K562 (cell line): Measurements from ENCODE around the gene OPCML. TPM values are rescaled to one million over a fixed set of nuclear protein-coding genes. Genes with fewer than 3 reads are reported as not detected.

Experiments used
- ATAC-seq: fragments of 200-7000 bp; cut with Tn5 transposase; 3 replicates; pipeline ENCODE4 v1.9.1; 2020; ENCODE audit warnings: moderate library complexity
- BruUV-seq: library from RNA; stranded (reverse); fragments of 400-500 nt; replicated peaks from 2 replicates; lab custom pipeline; 2021; lab: Mats Ljungman, UMichigan
- CTCF ChIA-PET: fragments of 300-600 bp; formaldehyde crosslinking; extraction: SDS; loops from one replicate; lab custom pipeline; 2021; ENCODE audit warnings: low intra/inter-chr PET ratio; lab: Yijun Ruan, JAX
- POLR2A ChIA-PET: fragments of 300-600, 350-650 bp; sonication (Branson Sonifier 250); formaldehyde crosslinking; extraction: SDS; loops from one replicate; lab custom pipeline; 2021; ENCODE audit warnings: antibody characterized with exemption, inconsistent platforms; lab: Yijun Ruan, JAX
- DNase-seq, 4 experiments: peaks; one replicate each; pipeline versions ENCODE4 v3.0.0 to v3.0.0-alpha.2; 2011 to 2018; ENCODE audit warnings: low spot score in 3 of 4, mixed read lengths in 3 of 4; ENCODE audit errors: extremely low read depth in 1 of 4
- FAIRE-seq: peaks from 2 replicates; lab custom pipeline; 2011; peaks lifted over from hg19 to GRCh38; lab: Jason Lieb, UNC
- H2AFZ ChIP-seq: 2 replicates; pipeline ENCODE4 v1.6.0; 2011; ENCODE audit warnings: low read depth, low read length, control low read depth, inconsistent platforms
- H3K27ac ChIP-seq: fragments of 200-600 bp; 3 replicates; pipeline ENCODE4 v1.8.0; 2011; ENCODE audit warnings: low read depth, mild to moderate bottlenecking, control low read depth, inconsistent platforms, low read length, moderate library complexity, mixed read lengths; ENCODE audit errors: extremely low read depth
- H3K27me3 ChIP-seq, 2 experiments: fragments of 300-600 bp in 1 of 2; 2 replicates in 1 of 2; 3 replicates in 1 of 2; pipeline versions ENCODE4 v1.6.0 to v1.8.0; 2011; ENCODE audit warnings: inconsistent platforms in 2 of 2, low read length in 2 of 2, mild to moderate bottlenecking in 1 of 2, mixed read lengths in 1 of 2, moderate library complexity in 1 of 2; ENCODE audit not compliant: control insufficient read depth in 2 of 2, insufficient read depth in 2 of 2
- H3K36me3 ChIP-seq: fragments of 300-600 bp; 3 replicates; pipeline ENCODE4 v1.8.0; 2011; ENCODE audit warnings: mild to moderate bottlenecking, low read length, inconsistent platforms; ENCODE audit not compliant: control insufficient read depth, insufficient read depth
- H3K4me1 ChIP-seq, 2 experiments: fragments of 200-600 bp in 1 of 2; replicated peaks in 1 of 2; 2 replicates in 1 of 2; 3 replicates in 1 of 2; pipeline versions ENCODE4 v1.5.1 to v1.8.0; 2011; ENCODE audit warnings: inconsistent platforms in 2 of 2, low read length in 2 of 2, mild to moderate bottlenecking in 1 of 2, mixed read lengths in 1 of 2, moderate library complexity in 1 of 2; ENCODE audit not compliant: control insufficient read depth in 2 of 2, insufficient read depth in 2 of 2
- H3K4me2 ChIP-seq: 2 replicates; pipeline ENCODE4 v1.6.1; 2011; ENCODE audit warnings: low read length, control low read depth, inconsistent platforms, mixed read lengths; ENCODE audit not compliant: insufficient read depth
- H3K4me3 ChIP-seq: fragments of 200-600 bp; sonication (generic), shearing (Covaris generic); 2 replicates; pipeline ENCODE4 v1.5.1; 2016; ENCODE audit warnings: control low read depth, inconsistent platforms
- H3K79me2 ChIP-seq: fragments of 200-600 bp; 3 replicates; pipeline ENCODE4 v1.8.0; 2011; ENCODE audit warnings: low read length, inconsistent platforms; ENCODE audit not compliant: control insufficient read depth, insufficient read depth
- H3K9ac ChIP-seq, 2 experiments: 2 replicates each; pipeline versions ENCODE4 v1.6.0 to v1.6.1; 2011; ENCODE audit warnings: low read depth in 2 of 2, low read length in 2 of 2, control low read depth in 1 of 2, inconsistent platforms in 1 of 2, mild to moderate bottlenecking in 1 of 2, mixed read lengths in 1 of 2; ENCODE audit not compliant: insufficient read depth in 1 of 2
- H3K9me1 ChIP-seq: one replicate; pipeline ENCODE4 v1.6.0; 2011; ENCODE audit warnings: inconsistent platforms, mild to moderate bottlenecking, low read length, moderate library complexity; ENCODE audit not compliant: control insufficient read depth, insufficient read depth
- H3K9me3 ChIP-seq: replicated peaks from 2 replicates; pipeline ENCODE4 v1.5.1; 2011; ENCODE audit warnings: low read depth, low read length, inconsistent platforms; ENCODE audit not compliant: control insufficient read depth, insufficient read depth
- H4K20me1 ChIP-seq: replicated peaks from 2 replicates; pipeline ENCODE4 v1.6.1; 2011; ENCODE audit warnings: low read length, inconsistent platforms, mixed read lengths; ENCODE audit not compliant: control insufficient read depth, insufficient read depth
- HDAC1 ChIP-seq, 2 experiments: fragments of 450-650 bp; IDR thresholded peaks; 2 replicates each; pipeline ENCODE4 v1.6.1; 2016 to 2017; ENCODE audit warnings: inconsistent platforms in 1 of 2, mild to moderate bottlenecking in 1 of 2, moderate library complexity in 1 of 2
- HES1 ChIP-seq: fragments of 450-650 bp; IDR thresholded peaks from 2 replicates; pipeline ENCODE4 v1.6.1; 2016; ENCODE audit warnings: low read depth, mild to moderate bottlenecking, moderate library complexity
- HIVEP1 ChIP-seq: fragments of 250-450 bp; sonication (Bioruptor Pico); IDR thresholded peaks from 2 replicates; pipeline ENCODE4 v1.4.0; 2020; ENCODE audit warnings: mild to moderate bottlenecking
- HNRNPK ChIP-seq: fragments of 200-400 bp; formaldehyde crosslinking; IDR thresholded peaks from one replicate; pipeline ENCODE4 v1.6.1; 2018; ENCODE audit warnings: mild to moderate bottlenecking, low read depth, low read length; ENCODE audit not compliant: poor library complexity, severe bottlenecking
- PHTF2 ChIP-seq: fragments of 250-450 bp; sonication (Bioruptor Pico); IDR thresholded peaks from 2 replicates; pipeline ENCODE4 v1.5.0; 2021; ENCODE audit warnings: mild to moderate bottlenecking
- RBM14 ChIP-seq: fragments of 200-400 bp; formaldehyde crosslinking; IDR thresholded peaks from 2 replicates; pipeline ENCODE4 v1.6.1; 2018; ENCODE audit warnings: low read depth, mild to moderate bottlenecking, low read length, moderate library complexity, borderline replicate concordance; ENCODE audit not compliant: insufficient read depth
- TFE3 ChIP-seq: fragments of 450-650 bp; formaldehyde crosslinking; IDR thresholded peaks from 2 replicates; pipeline ENCODE4 v1.4.0; 2020; ENCODE audit warnings: mild to moderate bottlenecking, mixed read lengths
- USF1 ChIP-seq: sonication (generic); formaldehyde crosslinking; IDR thresholded peaks from 2 replicates; pipeline ENCODE4 v1.9.0; 2022; ENCODE audit warnings: mild to moderate bottlenecking, missing genetic modification reagents
- ZNF431 ChIP-seq: sonication (generic); formaldehyde crosslinking; IDR thresholded peaks from 2 replicates; pipeline ENCODE4 v1.8.0; 2022; ENCODE audit warnings: mild to moderate bottlenecking, missing genetic modification reagents
- ZNF449 ChIP-seq: fragments of 250-450 bp; sonication (Bioruptor Pico); IDR thresholded peaks from 2 replicates; pipeline ENCODE4 v1.8.0; 2022; ENCODE audit warnings: moderate library complexity, mild to moderate bottlenecking, inconsistent platforms
- ZNF583 ChIP-seq: fragments of 250-450 bp; sonication (Bioruptor Pico); IDR thresholded peaks from 2 replicates; pipeline ENCODE4 v1.4.0; 2020
- ZNF592 ChIP-seq: fragments of 450-650 bp; IDR thresholded peaks from 2 replicates; pipeline ENCODE4 v1.6.1; 2017; ENCODE audit warnings: antibody characterized with exemption, mild to moderate bottlenecking
- WGBS: fragments of 100-300 bp; shearing (Covaris generic); methylation state at CpG from one replicate; pipeline ENCODE4 v1.1.6; 2016; ENCODE audit warnings: low coverage, mixed read lengths; ENCODE audit not compliant: insufficient coverage; ENCODE audit errors: missing lambda C conversion rate; 5-methylcytosine and 5-hydroxymethylcytosine counted together
- in situ Hi-C: fragments of 300-500 bp; cut with MboI; formaldehyde crosslinking; loops from 4 replicates; pipeline ENCODE4 v1.15.0; 2018; ENCODE audit warnings: inconsistent platforms, mixed read lengths
- intact Hi-C: fragments of 100-400 bp; cut with micrococcal nuclease; formaldehyde crosslinking; loops from 2 replicates; pipeline ENCODE4 v1.14.2; 2022
- polyA plus RNA-seq, 8 experiments: library from polyadenylated mRNA; depleted of rRNA in 4 of 8; stranded (reverse) in 5 of 8; unstranded in 3 of 8; fragments of >200 nt; fragmentation: Nextera tagmentation in 2 of 8; fragmentation: Illumina TruSeq in 1 of 8; extraction: Ambion mirVana in 2 of 8; extraction: Trizol in 1 of 8; gene quantifications; 2 replicates each; pipeline versions ENCODE4 v1.2.1 to v1.2.3, GENCODE V29; 2011 to 2014; ENCODE audit warnings: inconsistent platforms in 1 of 8, missing spikeins in 1 of 8
- total RNA-seq, 7 experiments: library from RNA; depleted of rRNA in 6 of 7; stranded (reverse); fragments of >200 nt in 6 of 7; fragmentation: Illumina TruSeq in 2 of 7; extraction: Trizol in 2 of 7; gene quantifications; 2 replicates each; pipeline versions ENCODE4 v1.2.1 to v1.2.3, GENCODE V29; 2011 to 2021; ENCODE audit warnings: low replicate concordance in 1 of 7

The OPCML gene
- total and polyA plus RNA-seq, 9 of the 15 experiments (the other 6 are each of a cell fraction or from before 2014, with no cell fraction given) = not detected

- no peak for TF ChIP-seq ZNF592
- TF ChIP-seq ZNF449 (CRISPR knock-in tag) = no peak
- TF ChIP-seq USF1 (CRISPR knock-in tag) = no peak
These were observed 261.1 kb downstream of the OPCML start (continued) for GRCh38 chr11:133271206-133271605.

- H3K9me1 ChIP-seq = no peaks in the 10 kb centered on the region
- H3K4me1 ChIP-seq = no peaks in the 10 kb centered on the region
- DNase-seq = no peak
- H3K27me3 ChIP-seq = no peaks in the 10 kb centered on the region
- no peak overlapping the region for H3K4me3 ChIP-seq
- no peaks in the 10 kb centered on the region for H3K9me3 ChIP-seq
- no peak overlapping the region for H3K27ac ChIP-seq
- POLR2A ChIA-PET = no interaction called here
- ATAC-seq = no peak
- no peak for FAIRE-seq
- intact Hi-C loops (no loop called here), in situ Hi-C loops (no loop called here)
- no peaks in the 10 kb centered on the region for H3K36me3 ChIP-seq
- no peak overlapping the region for H2AFZ ChIP-seq
- H3K9ac ChIP-seq = no peak overlapping the region
- CTCF ChIA-PET = no interaction called here
- no peak overlapping the region for H3K4me2 ChIP-seq
- H4K20me1 ChIP-seq = no peaks in the 10 kb centered on the region
- H3K79me2 ChIP-seq = no peaks in the 10 kb centered on the region
- 0% methylated on average over 2 of the region's 2 CpGs for WGBS
- no TSS peak for BruUV-seq
- TF ChIP-seq HIVEP1 (no peak), HNRNPK (no peak), ZNF431 (no peak), HDAC1 (IDR thresholded peaks at IDR 0.05) (no peak), TFE3 (CRISPR knock-in tag) (no peak), PHTF2 (no peak), RBM14 (no peak), HES1 (no peak), ZNF583 (CRISPR knock-in tag) (no peak)
These were observed 263.0 kb downstream of the OPCML start for GRCh38 chr11:133269267-133269666.
